SU-DHL-6 (cell line): ENCODE results near the gene COG4.

ENCODE experiments used
- H2AFZ ChIP-seq: fragments of 200-600 bp; sonication (generic); 2 replicates; pipeline ENCODE4 v1.6.1; 2014; ENCODE audit warnings: low read depth, mild to moderate bottlenecking, moderate library complexity, mixed read lengths, antibody characterized with exemption, low read length; ENCODE audit not compliant: severe bottlenecking
- H3F3A ChIP-seq: fragments of 200-600 bp; shearing (Covaris generic); 2 replicates; pipeline ENCODE4 v1.6.0; 2016; ENCODE audit warnings: antibody characterized with exemption, mild to moderate bottlenecking; ENCODE audit not compliant: insufficient read depth
- H3K27ac ChIP-seq: fragments of 200-600 bp; sonication (generic); 2 replicates; pipeline ENCODE4 v1.5.1; 2016; ENCODE audit warnings: low read depth, mild to moderate bottlenecking, low read length, moderate library complexity, mixed read lengths
- H3K27me3 ChIP-seq: fragments of 200-600 bp; sonication (generic), shearing (Covaris generic); 2 replicates; pipeline ENCODE4 v1.6.0; 2014; ENCODE audit warnings: mild to moderate bottlenecking, low read length
- H3K36me3 ChIP-seq: fragments of 200-600 bp; sonication (generic); 2 replicates; pipeline ENCODE4 v1.6.1; 2014; ENCODE audit warnings: mild to moderate bottlenecking, low read length, mixed read lengths
- H3K4me2 ChIP-seq: fragments of 300-600, 200-600 bp; shearing (Covaris generic), sonication (generic); 2 replicates; pipeline ENCODE4 v1.6.0; 2014; ENCODE audit warnings: low read length, low read depth, mild to moderate bottlenecking; ENCODE audit not compliant: poor library complexity, severe bottlenecking
- H3K4me3 ChIP-seq: fragments of 200-600 bp; sonication (generic); 2 replicates; pipeline ENCODE4 v1.5.1; 2014; ENCODE audit warnings: antibody characterized with exemption, low read length, mild to moderate bottlenecking, mixed read lengths; ENCODE audit not compliant: insufficient read depth, poor library complexity, severe bottlenecking
- H3K79me2 ChIP-seq: fragments of 200-600 bp; sonication (generic); 2 replicates; pipeline ENCODE4 v1.6.1; 2014; ENCODE audit warnings: mild to moderate bottlenecking, low read length, moderate library complexity; ENCODE audit not compliant: insufficient read depth
- H3K9ac ChIP-seq: fragments of 200-600 bp; sonication (generic); 2 replicates; pipeline ENCODE4 v1.7.0; 2014; ENCODE audit warnings: mild to moderate bottlenecking, low read length
- H3K9me2 ChIP-seq: fragments of 200-600 bp; sonication (generic); replicated peaks from 2 replicates; pipeline ENCODE4 v1.6.1; 2014; ENCODE audit warnings: low read length; ENCODE audit not compliant: insufficient read depth
- H3K9me3 ChIP-seq: fragments of 200-600 bp; sonication (generic); 2 replicates; pipeline ENCODE4 v1.6.1; 2014; ENCODE audit warnings: low read length, mixed read lengths; ENCODE audit not compliant: insufficient read depth
- H4K20me1 ChIP-seq: fragments of 200-600 bp; sonication (generic); 2 replicates; pipeline ENCODE4 v1.6.1; 2014; ENCODE audit warnings: low read depth, mild to moderate bottlenecking, antibody characterized with exemption, low read length, moderate library complexity, mixed read lengths
- EZH2phosphoT487 ChIP-seq: fragments of 200-600 bp; sonication (generic), shearing (Covaris generic); conservative IDR thresholded peaks from 2 replicates; pipeline ENCODE4 v1.6.1; 2018; ENCODE audit warnings: mild to moderate bottlenecking, antibody characterized with exemption, low read length, moderate library complexity, mixed read lengths
- TF ChIP-seq, protein P1 (sequence below): fragments of 200-600 bp; sonication (generic); IDR thresholded peaks from one replicate; pipeline ENCODE4 v1.5.1; 2017; ENCODE audit warnings: antibody characterized with exemption, mild to moderate bottlenecking, low read length, moderate library complexity; ENCODE audit not compliant: insufficient read depth, poor library complexity, severe bottlenecking

COG4 gene

GRCh38 chr16:70467608-70468007, 55.7 kb downstream of the COG4 start:
- H3K36me3 ChIP-seq: no peaks in the 10 kb centered on the region
- H3K9me3 ChIP-seq: no peaks in the 10 kb centered on the region
- no peaks in the 10 kb centered on the region for H3K79me2 ChIP-seq
- H3K4me3 ChIP-seq: no peak overlapping the region
- no peak overlapping the region for H3K4me2 ChIP-seq
- H3K9me2 ChIP-seq: no peaks in the 10 kb centered on the region
- TF ChIP-seq, protein P1, sequence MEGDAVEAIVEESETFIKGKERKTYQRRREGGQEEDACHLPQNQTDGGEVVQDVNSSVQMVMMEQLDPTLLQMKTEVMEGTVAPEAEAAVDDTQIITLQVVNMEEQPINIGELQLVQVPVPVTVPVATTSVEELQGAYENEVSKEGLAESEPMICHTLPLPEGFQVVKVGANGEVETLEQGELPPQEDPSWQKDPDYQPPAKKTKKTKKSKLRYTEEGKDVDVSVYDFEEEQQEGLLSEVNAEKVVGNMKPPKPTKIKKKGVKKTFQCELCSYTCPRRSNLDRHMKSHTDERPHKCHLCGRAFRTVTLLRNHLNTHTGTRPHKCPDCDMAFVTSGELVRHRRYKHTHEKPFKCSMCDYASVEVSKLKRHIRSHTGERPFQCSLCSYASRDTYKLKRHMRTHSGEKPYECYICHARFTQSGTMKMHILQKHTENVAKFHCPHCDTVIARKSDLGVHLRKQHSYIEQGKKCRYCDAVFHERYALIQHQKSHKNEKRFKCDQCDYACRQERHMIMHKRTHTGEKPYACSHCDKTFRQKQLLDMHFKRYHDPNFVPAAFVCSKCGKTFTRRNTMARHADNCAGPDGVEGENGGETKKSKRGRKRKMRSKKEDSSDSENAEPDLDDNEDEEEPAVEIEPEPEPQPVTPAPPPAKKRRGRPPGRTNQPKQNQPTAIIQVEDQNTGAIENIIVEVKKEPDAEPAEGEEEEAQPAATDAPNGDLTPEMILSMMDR: no peak
- H4K20me1 ChIP-seq: no peaks in the 10 kb centered on the region
- no peaks in the 10 kb centered on the region for H3F3A ChIP-seq
- H3K27ac ChIP-seq: no peak overlapping the region
- no peak overlapping the region for H2AFZ ChIP-seq
- H3K9ac ChIP-seq: no peak overlapping the region
- no peaks in the 10 kb centered on the region for H3K27me3 ChIP-seq

- TF ChIP-seq, protein P1: no peak
- no peak for TF ChIP-seq EZH2phosphoT487
- H3K9me2 ChIP-seq: no peaks in the 10 kb centered on the region
Measured at GRCh38 chr16:70467113-70467512, 56.2 kb downstream of the COG4 start.

DNA sequence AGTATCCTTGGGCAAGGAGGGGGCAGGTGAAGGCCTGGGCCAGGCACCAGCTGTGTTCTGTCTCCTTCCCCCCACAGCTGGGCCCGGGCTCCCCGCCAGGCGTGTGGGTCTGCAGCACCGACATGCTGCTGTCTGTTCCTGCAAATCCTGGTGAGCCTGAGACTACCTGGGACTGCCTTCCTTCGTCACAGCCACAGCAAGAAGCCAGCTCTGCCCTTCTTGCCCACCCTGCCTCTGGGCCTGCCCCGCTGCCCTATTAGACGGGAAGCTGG, 56.6 kb downstream of the COG4 start:
- Histone ChIP-seq H3K9me3 (no peaks in the 10 kb centered on the region), H3K9me2 (no peaks in the 10 kb centered on the region), H3K27me3 (no peaks in the 10 kb centered on the region), H3K79me2 (no peaks in the 10 kb centered on the region), H3K4me2 (no peak overlapping the region), H3K4me3 (no peak overlapping the region), H2AFZ (no peak overlapping the region), H3F3A (no peaks in the 10 kb centered on the region), H3K36me3 (no peaks in the 10 kb centered on the region), H3K27ac (no peak overlapping the region), H3K9ac (no peak overlapping the region), H4K20me1 (no peaks in the 10 kb centered on the region)
- TF ChIP-seq, protein P1: no peak
- no peak for TF ChIP-seq EZH2phosphoT487

More at GRCh38 chr16:70467113-70467512, 56.2 kb downstream of the COG4 start:
- Histone ChIP-seq H3K4me2 (no peak overlapping the region), H2AFZ (no peak overlapping the region), H3K27ac (no peak overlapping the region), H3K79me2 (no peaks in the 10 kb centered on the region), H4K20me1 (no peaks in the 10 kb centered on the region), H3K4me3 (no peak overlapping the region), H3K9me3 (no peaks in the 10 kb centered on the region), H3K9ac (no peak overlapping the region), H3K27me3 (no peaks in the 10 kb centered on the region), H3F3A (no peaks in the 10 kb centered on the region), H3K36me3 (no peaks in the 10 kb centered on the region)
